GM11168 (cell line): ENCODE results near the gene OR8B3.

ENCODE experiments used
- in situ Hi-C: fragments of 300-500 bp; cut with MboI; formaldehyde crosslinking; loops from one replicate; pipeline ENCODE4 v1.12.0; 2022; ENCODE audit warnings: low sequenced_read_pairs; ENCODE audit not compliant: unreplicated experiment

OR8B3 gene

DNA sequence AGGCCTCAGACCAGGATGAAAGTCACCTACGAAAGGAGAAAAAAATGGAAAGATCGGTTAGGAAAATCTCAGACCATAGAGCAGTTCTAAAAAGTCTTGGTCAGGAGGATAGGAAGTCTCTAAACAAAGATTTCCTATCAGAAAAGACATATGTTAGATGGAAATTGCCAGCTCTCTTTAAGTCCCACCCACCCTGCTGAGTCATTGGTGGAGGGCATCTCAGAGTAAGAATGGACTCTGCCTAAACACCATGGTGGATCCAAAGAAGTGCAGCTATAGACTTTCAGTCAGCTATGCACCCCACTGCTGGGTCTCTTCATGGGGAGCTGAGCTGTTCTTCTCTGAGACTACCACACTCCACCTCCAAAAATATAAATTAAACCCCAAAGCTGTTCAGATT lies 18.2 kb downstream of the OR8B3 start:
- in situ Hi-C loops, result no loop called here

DNA sequence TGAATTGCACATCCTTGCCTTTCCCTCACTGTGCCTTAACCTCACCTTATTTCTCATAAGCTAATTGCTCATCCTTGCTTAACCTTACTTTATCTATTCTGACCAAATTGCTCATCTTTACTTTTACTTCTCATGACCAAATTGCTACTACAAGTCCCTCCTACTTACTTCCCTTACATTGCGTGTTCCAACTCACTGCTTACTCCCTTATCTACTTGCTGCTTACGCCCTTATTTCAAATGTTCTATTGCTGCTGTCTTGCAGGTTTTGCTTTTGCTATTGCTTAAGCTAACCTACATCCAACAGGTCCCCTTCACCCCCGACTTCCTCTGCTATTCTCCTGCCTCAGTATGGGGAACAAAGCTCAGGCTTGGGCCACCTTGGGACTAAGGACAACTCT lies 22.5 kb downstream of the OR8B3 start:
- in situ Hi-C loops, result no loop called here

DNA sequence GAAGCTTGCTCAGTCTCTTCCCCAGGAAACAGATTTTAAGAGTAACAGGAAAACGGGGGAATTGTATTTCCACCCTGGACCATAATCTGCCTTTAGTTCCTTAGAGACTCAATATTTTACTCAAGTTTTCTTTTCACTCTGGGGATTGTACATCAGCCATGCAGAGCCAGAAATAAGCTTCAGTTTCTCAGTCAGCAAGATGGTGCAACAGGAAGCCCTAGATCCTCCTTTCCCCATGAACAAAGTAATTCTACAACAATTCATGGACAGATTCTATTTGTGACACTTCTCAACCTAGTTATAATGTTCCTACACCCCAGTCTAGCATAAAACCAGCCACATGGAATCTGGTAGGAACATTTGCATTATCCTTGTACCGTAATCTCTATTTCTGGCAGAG lies 39.3 kb downstream of the OR8B3 start:
- in situ Hi-C loops, result no loop called here

DNA sequence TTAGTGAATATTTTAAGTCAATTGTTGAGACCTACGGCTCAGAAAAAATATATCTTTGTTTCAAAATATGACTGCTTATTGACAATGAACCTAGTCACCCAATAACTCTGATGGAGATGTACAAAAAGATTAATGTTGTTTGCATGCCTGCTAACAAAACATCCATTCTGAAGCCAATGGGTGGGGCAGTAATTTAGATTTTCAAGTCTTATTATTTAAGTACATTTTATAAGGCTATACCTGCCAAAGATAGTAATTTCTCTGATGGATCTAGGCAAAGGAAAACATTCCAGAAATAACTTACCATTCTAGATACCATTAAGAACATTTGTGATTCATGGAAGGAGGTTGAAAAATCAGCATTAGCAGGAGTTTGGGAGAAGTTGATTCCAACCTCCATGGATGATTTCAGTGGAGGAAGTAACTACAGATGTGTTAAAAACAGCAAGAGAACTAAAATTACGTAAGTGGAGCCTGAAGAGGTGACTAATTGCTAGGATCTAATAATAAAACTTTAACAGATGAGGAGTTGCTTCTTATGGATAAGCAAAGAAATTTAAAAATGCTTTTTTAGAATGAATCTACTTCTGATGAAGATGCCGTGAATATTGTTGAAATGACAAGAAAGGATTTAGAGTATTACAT lies 52.4 kb downstream of the OR8B3 start:
- in situ Hi-C loops, result no loop called here
